GM21367 (cell line): ENCODE data around the gene CORO2B.
"Not testable (repeated sequence)": the region's sequence is repeated elsewhere in the genome, so short reads cannot be mapped to it uniquely, and the experiment has no call there.

Experiments
- ATAC-seq: cut with Tn5 transposase; IDR thresholded peaks from one replicate; pipeline ENCODE4 v1.9.1; 2021; ENCODE audit not compliant: unreplicated experiment

CORO2B gene

GRCh38 chr15:68643216-68643830 is 64.5 kb downstream of the CORO2B start:
- no peak for ATAC-seq

- ATAC-seq = no peak
These were observed 65.5 kb downstream of the CORO2B start for GRCh38 chr15:68644083-68644904.

GRCh38 chr15:68644996-68645395 is 66.2 kb downstream of the CORO2B start:
- ATAC-seq = no peak

GRCh38 chr15:68646156-68646555 is 67.4 kb downstream of the CORO2B start:
- ATAC-seq = no peak

GRCh38 chr15:68646696-68647095 is 67.9 kb downstream of the CORO2B start:
- no peak for ATAC-seq

- not testable (repeated sequence) for ATAC-seq
These were observed 68.6 kb downstream of the CORO2B start for GRCh38 chr15:68647361-68647760.

- ATAC-seq = no peak
These were observed 72.3 kb downstream of the CORO2B start for GRCh38 chr15:68650901-68651709.

- no peak for ATAC-seq
These were observed 73.2 kb downstream of the CORO2B start for GRCh38 chr15:68651916-68652525.

- no peak for ATAC-seq
These were observed 74.3 kb downstream of the CORO2B start for GRCh38 chr15:68653031-68653635.

GRCh38 chr15:68653801-68654200 is 75.0 kb downstream of the CORO2B start:
- ATAC-seq = no peak

- ATAC-seq = no peak
These were observed 76.2 kb downstream of the CORO2B start for GRCh38 chr15:68654786-68655560.

GRCh38 chr15:68655686-68656437 is 77.1 kb downstream of the CORO2B start:
- ATAC-seq = no peak

GRCh38 chr15:68656438-68656739 is 77.6 kb downstream of the CORO2B start:
- ATAC-seq = no peak

GRCh38 chr15:68658151-68658550 is 79.4 kb downstream of the CORO2B start:
- ATAC-seq = no peak

GRCh38 chr15:68658641-68659358 is 80.0 kb downstream of the CORO2B start:
- ATAC-seq = no peak

- no peak for ATAC-seq
These were observed 84.7 kb downstream of the CORO2B start for GRCh38 chr15:68663526-68663925.

GRCh38 chr15:68666120-68666811 is 87.5 kb downstream of the CORO2B start:
- ATAC-seq = no peak

GRCh38 chr15:68666812-68667450 is 88.1 kb downstream of the CORO2B start:
- no peak for ATAC-seq
